Measurements from ENCODE around the gene GINS2. TPM values are rescaled to one million over a fixed set of nuclear protein-coding genes. Genes with fewer than 3 reads are reported as not detected.

The GINS2 gene
- total and polyA plus RNA-seq, 2 of the 4 experiments (the other 2 are of a cell fraction) = 12.0 to 13.4 TPM

- no peak for TF ChIP-seq ELK1 (IDR thresholded peaks at IDR 0.05; ENCODE audit: borderline replicate concordance, low read depth, low read length)
Observed at GRCh38 chr16:85688586-85689284, at the start of gene GINS2 (continued).

GRCh38 chr16:85736921-85737320 lies 48.2 kb upstream of the GINS2 start:
- ChIA-PET POLR2A (ENCODE audit: unreplicated experiment) (no interaction called here), CTCF (interaction anchor here (0.7 kb wide), 1 partner anchor 83 kb away, joined by 3 read pairs; no protein-coding TSS in a partner anchor)
- Histone ChIP-seq H2BK120ac (ENCODE audit: low read depth, low read length) (no peak overlapping the region), H3K79me1 (ENCODE audit: low read depth in 1 of 2, low read length in 2 of 2) (peaks cover 0 to 5% of the 10 kb centered on the region in 2 experiments; a peak in 2 of 4 replicates), H3K9me1 (ENCODE audit: insufficient read depth, low read length) (peaks cover 5% of the 10 kb centered on the region; the same call in 1 of the 2 replicates), H2BK5ac (ENCODE audit: low read depth, low read length, poor library complexity, severe bottlenecking) (no peak overlapping the region), H4K5ac (ENCODE audit: low read depth, low read length) (no peak overlapping the region), H3K27me3 (ENCODE audit: control insufficient read depth, insufficient read depth, low read length) (no peaks in the 10 kb centered on the region), H3K18ac (ENCODE audit: low read depth, low read length) (no peak overlapping the region), H2BK20ac (ENCODE audit: low read depth, low read length) (no peak overlapping the region), H3K4me3 (ENCODE audit: insufficient read depth, low read depth, low read length) (no peak overlapping the region), H3K56ac (ENCODE audit: extremely low read depth, insufficient read depth, low read length) (no peak overlapping the region), H4K20me1 (ENCODE audit: insufficient read depth, low read length) (no peaks in the 10 kb centered on the region; the same call in 1 of the 2 replicates), H2BK15ac (ENCODE audit: low read depth, low read length) (no peak overlapping the region), H3K14ac (replicated peaks; ENCODE audit: low read depth, low read length) (no peak overlapping the region), H3K4ac (ENCODE audit: low read depth, low read length) (no peak overlapping the region), H3K36me3 (ENCODE audit: control insufficient read depth, insufficient read depth, low read length) (peaks cover 1% of the 10 kb centered on the region; the same call in 1 of the 2 replicates), H3K27ac (ENCODE audit: insufficient read depth, low read length) (no peak overlapping the region), H3K9ac (ENCODE audit: low read depth, low read length) (no peak overlapping the region), H3K9me3 (ENCODE audit: control insufficient read depth, insufficient read depth, low read length) (no peaks in the 10 kb centered on the region), H2AK9ac (replicated peaks; ENCODE audit: low read depth, low read length, poor library complexity) (no peak overlapping the region), H2AK5ac (ENCODE audit: low read depth, low read length) (no peak overlapping the region), H3K4me1 (ENCODE audit: control insufficient read depth, insufficient read depth, low read length) (no peaks in the 10 kb centered on the region), H4K91ac (ENCODE audit: insufficient read depth, low read depth, low read length) (no peak overlapping the region), H4K8ac (ENCODE audit: low read depth in 2 of 2, low read length in 2 of 2) (no peak overlapping the region), H3K23ac (ENCODE audit: low read depth, low read length) (no peak overlapping the region), H3K4me2 (ENCODE audit: low read depth, low read length) (no peak overlapping the region), H2AFZ (replicated peaks; ENCODE audit: low read length, poor library complexity) (no peak overlapping the region)
- no peak for ATAC-seq (ENCODE audit: low read depth)
- in situ Hi-C loops (cut with MboI; ENCODE audit: low sequenced_read_pairs) = no loop called here
- 97% methylated on average over 6 of the region's 9 CpGs; no CpG with 5 or more reads in 1 of the 2 experiments for WGBS, 2 experiments (ENCODE audit: extremely low coverage in 2 of 2, insufficient read length in 1 of 2)
- intact Hi-C loops (cut with micrococcal nuclease) = no loop called here
- DNase-seq = no peak
- dilution Hi-C loops (cut with HindIII; ENCODE audit: low sequenced_read_pairs, unreplicated experiment) = no loop called here
- BruUV-seq (replicated peaks) = no TSS peak
- TF ChIP-seq POLR2A (IDR thresholded peaks at IDR 0.05; ENCODE audit: low read depth, low read length) (no peak), RCOR1 (IDR thresholded peaks at IDR 0.05; ENCODE audit: insufficient replicate concordance, low read length) (no peak), ELK1 (IDR thresholded peaks at IDR 0.05; ENCODE audit: borderline replicate concordance, low read depth, low read length) (no peak), CTCF (conservative IDR thresholded peaks at IDR 0.05; ENCODE audit: low read depth, low read length) (no peak), CEBPB (IDR thresholded peaks at IDR 0.05; ENCODE audit: low read depth, low read length) (no peak), FOS (IDR thresholded peaks at IDR 0.05; ENCODE audit: low read depth, low read length) (no peak), MAZ (IDR thresholded peaks at IDR 0.05; ENCODE audit: borderline replicate concordance, low read depth, low read length) (no peak), CHD1 (IDR thresholded peaks at IDR 0.05; ENCODE audit: low read depth, low read length) (no peak), USF2 (IDR thresholded peaks at IDR 0.05; ENCODE audit: low read depth, low read length) (no peak), NFE2L2 (IDR thresholded peaks at IDR 0.05; ENCODE audit: low read depth, low read length) (no peak)
